ENCODE data around the gene MS4A4A.

The MS4A4A gene

DNA sequence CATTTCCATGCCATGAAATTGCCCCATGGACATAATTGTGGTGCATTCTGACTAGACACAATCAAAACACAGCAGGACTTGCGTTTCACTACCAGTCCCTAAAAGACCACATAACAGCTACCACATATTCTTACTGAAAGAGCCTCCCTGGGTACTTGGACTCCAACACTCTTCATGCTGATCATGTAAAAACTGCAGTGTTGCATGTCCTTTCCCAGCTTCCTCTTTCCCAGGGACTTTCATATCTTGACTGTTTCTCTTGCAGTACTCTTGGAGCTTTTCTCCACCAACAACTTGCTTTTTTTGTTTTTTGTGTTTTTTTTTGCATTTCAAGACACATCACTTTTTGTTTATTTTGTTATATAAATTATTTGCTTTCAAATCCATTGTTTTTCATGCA lies 69.5 kb downstream of the MS4A4A start:
- no peak for DNase-seq

DNA sequence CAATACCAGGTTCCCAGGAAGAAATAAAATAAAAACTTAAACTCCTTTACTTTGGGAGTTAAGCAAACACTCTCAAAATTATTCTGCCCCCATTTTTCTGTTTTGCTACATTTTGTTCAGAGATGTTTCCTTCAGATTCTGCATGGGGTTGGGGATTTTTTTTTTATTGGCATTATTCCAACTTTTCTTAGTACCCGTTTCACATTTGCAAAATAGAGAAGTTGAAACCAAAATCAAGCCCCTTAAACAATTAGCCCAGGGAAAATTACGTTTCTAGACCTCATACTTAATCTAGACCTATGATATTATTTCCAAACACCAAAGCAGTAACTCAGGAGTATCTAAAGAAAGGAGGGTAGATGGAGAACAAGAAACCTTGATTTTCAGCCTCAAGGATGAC lies 77.3 kb downstream of the MS4A4A start:
- no peak for DNase-seq
